GM23338 (cell line): Measurements from ENCODE around the gene PPP1R9A. TPM values are rescaled to one million over a fixed set of nuclear protein-coding genes. Genes with fewer than 3 reads are reported as not detected.

Experiments used
- ATAC-seq: fragments of 200-7000 bp; cut with Tn5 transposase; 3 replicates; pipeline ENCODE4 v1.9.1; 2020
- DNase-seq: peaks from one replicate; pipeline ENCODE4 v3.0.0-alpha.2; 2015; ENCODE audit warnings: low spot score
- H2AFZ ChIP-seq: fragments of 200-600 bp; sonication (generic); 2 replicates; pipeline ENCODE4 v1.8.0; 2016; ENCODE audit warnings: antibody characterized with exemption, mild to moderate bottlenecking, moderate library complexity
- H3F3A ChIP-seq: fragments of 200-600 bp; sonication (generic); replicated peaks from 2 replicates; pipeline ENCODE4 v1.8.0; 2017; ENCODE audit warnings: antibody characterized with exemption, mixed run types, low read depth
- H3K27ac ChIP-seq: fragments of 200-600 bp; sonication (generic); 2 replicates; pipeline ENCODE4 v1.6.1; 2016; ENCODE audit warnings: low read depth
- H3K27me3 ChIP-seq: fragments of 200-600 bp; sonication (generic); 2 replicates; pipeline ENCODE4 v1.8.0; 2016; ENCODE audit warnings: mild to moderate bottlenecking, mixed run types, moderate library complexity; ENCODE audit not compliant: insufficient read depth
- H3K36me3 ChIP-seq: fragments of 200-600 bp; sonication (generic); 2 replicates; pipeline ENCODE4 v1.8.0; 2016; ENCODE audit warnings: mild to moderate bottlenecking; ENCODE audit not compliant: insufficient read depth
- H3K4me1 ChIP-seq: fragments of 200-600 bp; sonication (generic); 2 replicates; pipeline ENCODE4 v1.8.0; 2016; ENCODE audit warnings: mild to moderate bottlenecking, moderate library complexity; ENCODE audit not compliant: insufficient read depth
- H3K4me2 ChIP-seq: fragments of 200-600 bp; sonication (generic); 2 replicates; pipeline ENCODE4 v1.7.1; 2017; ENCODE audit warnings: mixed run types
- H3K4me3 ChIP-seq: fragments of 200-600 bp; sonication (generic); 2 replicates; pipeline ENCODE4 v1.6.1; 2016; ENCODE audit warnings: mixed run types
- H3K79me2 ChIP-seq: fragments of 200-600 bp; sonication (generic); replicated peaks from 2 replicates; pipeline ENCODE4 v1.8.0; 2017; ENCODE audit warnings: mild to moderate bottlenecking; ENCODE audit not compliant: insufficient read depth
- H3K9me2 ChIP-seq: fragments of 200-600 bp; sonication (generic); 2 replicates; pipeline ENCODE4 v1.8.0; 2017; ENCODE audit not compliant: insufficient read depth
- H4K20me1 ChIP-seq: fragments of 200-600 bp; sonication (generic); replicated peaks from 2 replicates; pipeline ENCODE4 v1.8.0; 2017; ENCODE audit warnings: mild to moderate bottlenecking; ENCODE audit not compliant: insufficient read depth
- H3K27ac Mint-ChIP-seq: 2 replicates; pipeline ENCODE4 v1.8.0; 2020; ENCODE audit warnings: inconsistent platforms, mild to moderate bottlenecking, moderate library complexity, mixed read lengths
- H3K27me3 Mint-ChIP-seq: 3 replicates; pipeline ENCODE4 v1.8.0; 2022; ENCODE audit warnings: low read depth, mild to moderate bottlenecking, moderate library complexity, mixed read lengths, inconsistent platforms; ENCODE audit not compliant: insufficient read depth, poor library complexity
- H3K36me3 Mint-ChIP-seq: 3 replicates; pipeline ENCODE4 v1.8.0; 2021; ENCODE audit warnings: low read depth, mild to moderate bottlenecking, inconsistent platforms, moderate library complexity, mixed read lengths
- H3K4me1 Mint-ChIP-seq: 3 replicates; pipeline ENCODE4 v1.8.0; 2020; ENCODE audit warnings: mild to moderate bottlenecking, inconsistent platforms, mixed read lengths
- H3K4me3 Mint-ChIP-seq: 3 replicates; pipeline ENCODE4 v1.8.0; 2021; ENCODE audit warnings: moderate library complexity, mild to moderate bottlenecking, inconsistent platforms, mixed read lengths
- H3K9me3 Mint-ChIP-seq: 3 replicates; pipeline ENCODE4 v1.8.0; 2020; ENCODE audit warnings: moderate library complexity, mild to moderate bottlenecking, inconsistent platforms, mixed read lengths
- CREB1 ChIP-seq: fragments of 250-450 bp; sonication (Bioruptor Pico); IDR thresholded peaks from 2 replicates; pipeline ENCODE4 v1.5.0; 2020; ENCODE audit warnings: low read depth, mild to moderate bottlenecking, moderate library complexity
- CTCF ChIP-seq, 2 experiments: fragments of 200-600 bp in 1 of 2; sonication (generic) in 1 of 2; conservative IDR thresholded peaks; 2 replicates each; pipeline versions ENCODE4 v1.5.1 to v1.6.1; 2016 to 2017; ENCODE audit warnings: antibody characterized with exemption in 2 of 2, low read depth in 2 of 2, mild to moderate bottlenecking in 2 of 2, moderate library complexity in 1 of 2
- EZH2 ChIP-seq: fragments of 200-600 bp; sonication (generic); IDR thresholded peaks from one replicate; pipeline ENCODE4 v1.8.0; 2017; ENCODE audit warnings: antibody characterized with exemption, mild to moderate bottlenecking, low read depth; ENCODE audit not compliant: unreplicated experiment
- EZH2phosphoT487 ChIP-seq: fragments of 200-600 bp; sonication (generic); IDR thresholded peaks from one replicate; pipeline ENCODE4 v1.8.1; 2018; ENCODE audit warnings: antibody characterized with exemption; ENCODE audit not compliant: unreplicated experiment
- JUNB ChIP-seq: IDR thresholded peaks from one replicate; pipeline ENCODE4 v1.6.1; 2016; ENCODE audit warnings: antibody characterized with exemption; ENCODE audit not compliant: unreplicated experiment
- POLR2AphosphoS5 ChIP-seq: IDR thresholded peaks from 2 replicates; pipeline ENCODE4 v1.6.1; 2016; ENCODE audit warnings: antibody characterized with exemption, low read depth
- REST ChIP-seq: IDR thresholded peaks from one replicate; pipeline ENCODE4 v1.6.1; 2018; ENCODE audit warnings: antibody characterized with exemption; ENCODE audit not compliant: unreplicated experiment
- ZNF114 ChIP-seq: fragments of 250-450 bp; sonication (Bioruptor Pico); IDR thresholded peaks from 2 replicates; pipeline ENCODE4 v1.5.0; 2020; ENCODE audit warnings: mild to moderate bottlenecking, moderate library complexity
- ZNF331 ChIP-seq: fragments of 250-450 bp; sonication (Bioruptor Pico); IDR thresholded peaks from 2 replicates; pipeline ENCODE4 v1.5.0; 2020; ENCODE audit warnings: low read depth, mild to moderate bottlenecking, moderate library complexity
- polyA plus RNA-seq: library from polyadenylated mRNA; unstranded; fragments of >200 nt; fragmentation: Nextera tagmentation; extraction: Ambion mirVana; gene quantifications from 2 replicates; pipeline ENCODE4 v1.2.1, GENCODE V29; 2016
- total RNA-seq: library from RNA; depleted of rRNA; stranded (reverse); fragments of >200 nt; shearing (Covaris generic); gene quantifications from 2 replicates; pipeline ENCODE4 v1.2.3, GENCODE V29; 2014
- TF ChIP-seq, protein P1 (sequence below): IDR thresholded peaks from 2 replicates; pipeline ENCODE4 v1.6.1; 2016; ENCODE audit warnings: antibody characterized with exemption

Gene PPP1R9A
- total and polyA plus RNA-seq, 2 experiments from 2014 or later: 10.6 to 31.8 TPM

GRCh38 chr7:95157381-95157780 lies 250.0 kb downstream of the PPP1R9A start:
- no peaks in the 10 kb centered on the region; the same call in 2 of the 3 replicates for H3K9me3 Mint-ChIP-seq
- H3F3A ChIP-seq: no peaks in the 10 kb centered on the region
- no peak for ATAC-seq
- H3K4me2 ChIP-seq: no peak overlapping the region
- H3K4me3 Mint-ChIP-seq: no peak overlapping the region
- peaks cover 7% of the 10 kb centered on the region; the same call in 2 of the 3 replicates for H3K36me3 Mint-ChIP-seq
- no peak overlapping the region for H2AFZ ChIP-seq
- H4K20me1 ChIP-seq: no peaks in the 10 kb centered on the region
- H3K79me2 ChIP-seq: no peaks in the 10 kb centered on the region
- H3K9me2 ChIP-seq: no peaks in the 10 kb centered on the region
- H3K4me1 ChIP-seq: no peaks in the 10 kb centered on the region
- TF ChIP-seq ZNF114 (CRISPR knock-in tag): no peak
- TF ChIP-seq REST: no peak
- TF ChIP-seq, protein P1, sequence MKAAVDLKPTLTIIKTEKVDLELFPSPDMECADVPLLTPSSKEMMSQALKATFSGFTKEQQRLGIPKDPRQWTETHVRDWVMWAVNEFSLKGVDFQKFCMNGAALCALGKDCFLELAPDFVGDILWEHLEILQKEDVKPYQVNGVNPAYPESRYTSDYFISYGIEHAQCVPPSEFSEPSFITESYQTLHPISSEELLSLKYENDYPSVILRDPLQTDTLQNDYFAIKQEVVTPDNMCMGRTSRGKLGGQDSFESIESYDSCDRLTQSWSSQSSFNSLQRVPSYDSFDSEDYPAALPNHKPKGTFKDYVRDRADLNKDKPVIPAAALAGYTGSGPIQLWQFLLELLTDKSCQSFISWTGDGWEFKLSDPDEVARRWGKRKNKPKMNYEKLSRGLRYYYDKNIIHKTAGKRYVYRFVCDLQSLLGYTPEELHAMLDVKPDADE: no peak
- TF ChIP-seq CREB1: no peak
- no peak for TF ChIP-seq POLR2AphosphoS5
- TF ChIP-seq CTCF (conservative IDR thresholded peaks at IDR 0.05; ENCODE audit: low read depth in 2 of 2): no peak
- TF ChIP-seq JUNB: no peak
- H3K36me3 ChIP-seq: no peaks in the 10 kb centered on the region
- H3K27ac Mint-ChIP-seq: no peak overlapping the region
- H3K27me3 ChIP-seq: no peaks in the 10 kb centered on the region
- DNase-seq: no peak
- H3K27ac ChIP-seq: no peak overlapping the region
- no peak overlapping the region for H3K4me3 ChIP-seq
- H3K4me1 Mint-ChIP-seq: no peaks in the 10 kb centered on the region
- H3K27me3 Mint-ChIP-seq: peaks cover 2% of the 10 kb centered on the region

- Histone ChIP-seq H3K36me3 (no peaks in the 10 kb centered on the region), H3K27me3 (no peaks in the 10 kb centered on the region), H4K20me1 (no peaks in the 10 kb centered on the region), H3K27ac (no peak overlapping the region), H3F3A (no peaks in the 10 kb centered on the region), H2AFZ (no peak overlapping the region), H3K4me2 (no peak overlapping the region), H3K79me2 (no peaks in the 10 kb centered on the region), H3K4me1 (no peaks in the 10 kb centered on the region), H3K4me3 (no peak overlapping the region), H3K9me2 (no peaks in the 10 kb centered on the region)
- Mint-ChIP-seq H3K36me3 (no peaks in the 10 kb centered on the region), H3K9me3 (no peaks in the 10 kb centered on the region), H3K27me3 (peaks cover 1% of the 10 kb centered on the region), H3K4me3 (no peak overlapping the region), H3K4me1 (no peaks in the 10 kb centered on the region), H3K27ac (no peak overlapping the region)
- no peak for TF ChIP-seq ZNF331
- no peak for TF ChIP-seq CREB1
- TF ChIP-seq EZH2: no peak
- no peak for TF ChIP-seq EZH2phosphoT487
- DNase-seq: no peak
- no peak for ATAC-seq
Observed at GRCh38 chr7:95169678-95170077, 262.3 kb downstream of the PPP1R9A start.
